Neural progenitor cell (in vitro differentiated cells): Measurements from ENCODE around the gene MYLK3. TPM values are rescaled to one million over a fixed set of nuclear protein-coding genes. Genes with fewer than 3 reads are reported as not detected.
"Not testable (repeated sequence)": the region's sequence is repeated elsewhere in the genome, so short reads cannot be mapped to it uniquely, and the experiment has no call there.

Source experiments
- DNase-seq: peaks from one replicate; pipeline ENCODE4 v3.0.0-alpha.2; 2016; ENCODE audit warnings: low spot score
- H2AFZ ChIP-seq: fragments of 200-600 bp; sonication (generic); replicated peaks from 2 replicates; pipeline ENCODE4 v1.6.1; 2016; ENCODE audit warnings: antibody characterized with exemption
- H3F3A ChIP-seq: fragments of 200-600 bp; sonication (generic); 2 replicates; pipeline ENCODE4 v1.6.1; 2016; ENCODE audit warnings: antibody characterized with exemption, low read depth
- H3K27ac ChIP-seq: fragments of 200-600 bp; sonication (generic); 2 replicates; pipeline ENCODE4 v1.5.1; 2016; ENCODE audit warnings: mild to moderate bottlenecking
- H3K27me3 ChIP-seq: fragments of 200-600 bp; sonication (generic); 2 replicates; pipeline ENCODE4 v1.6.1; 2016; ENCODE audit warnings: mild to moderate bottlenecking, moderate library complexity
- H3K36me3 ChIP-seq: fragments of 200-600 bp; sonication (generic); 2 replicates; pipeline ENCODE4 v1.5.1; 2016
- H3K4me1 ChIP-seq: fragments of 200-600 bp; sonication (generic); 2 replicates; pipeline ENCODE4 v1.6.1; 2016; ENCODE audit warnings: mixed run types
- H3K4me2 ChIP-seq: fragments of 200-600 bp; sonication (generic); 2 replicates; pipeline ENCODE4 v1.6.1; 2016
- H3K4me3 ChIP-seq: fragments of 200-600 bp; sonication (generic); 2 replicates; pipeline ENCODE4 v1.5.1; 2016
- H3K79me2 ChIP-seq: fragments of 200-600 bp; sonication (generic); 2 replicates; pipeline ENCODE4 v1.6.1; 2016; ENCODE audit warnings: low read depth
- H3K9ac ChIP-seq: fragments of 200-600 bp; sonication (generic); 2 replicates; pipeline ENCODE4 v1.6.1; 2016
- H3K9me3 ChIP-seq: fragments of 200-600 bp; sonication (generic); 2 replicates; pipeline ENCODE4 v1.5.1; 2016; ENCODE audit warnings: low read depth
- H4K20me1 ChIP-seq: fragments of 200-600 bp; sonication (generic); 2 replicates; pipeline ENCODE4 v1.6.1; 2016; ENCODE audit warnings: low read depth
- H3K27ac Mint-ChIP-seq: 3 replicates; pipeline ENCODE4 v1.8.0; 2021; ENCODE audit warnings: mixed read lengths
- H3K27me3 Mint-ChIP-seq: 2 replicates; pipeline ENCODE4 v1.8.0; 2022; ENCODE audit warnings: low read depth, mild to moderate bottlenecking, inconsistent platforms, moderate library complexity, mixed read lengths; ENCODE audit not compliant: insufficient read depth
- H3K36me3 Mint-ChIP-seq: 3 replicates; pipeline ENCODE4 v1.8.0; 2021; ENCODE audit warnings: mixed read lengths
- H3K4me1 Mint-ChIP-seq: 3 replicates; pipeline ENCODE4 v1.8.0; 2021; ENCODE audit warnings: mixed read lengths
- H3K4me3 Mint-ChIP-seq: 3 replicates; pipeline ENCODE4 v1.8.0; 2021; ENCODE audit warnings: mild to moderate bottlenecking, moderate library complexity, mixed read lengths
- H3K9me3 Mint-ChIP-seq: 3 replicates; pipeline ENCODE4 v1.8.0; 2020; ENCODE audit warnings: mixed read lengths
- CTCF ChIP-seq: fragments of 200-600 bp; sonication (generic); IDR thresholded peaks from 2 replicates; pipeline ENCODE4 v1.5.1; 2017; ENCODE audit warnings: antibody characterized with exemption, mild to moderate bottlenecking
- EZH2 ChIP-seq: fragments of 200-600 bp; sonication (generic); IDR thresholded peaks from 2 replicates; pipeline ENCODE4 v1.6.1; 2017; ENCODE audit warnings: antibody characterized with exemption, mild to moderate bottlenecking, moderate library complexity
- EZH2phosphoT487 ChIP-seq: fragments of 200-600 bp; sonication (generic); IDR thresholded peaks from 2 replicates; pipeline ENCODE4 v1.6.1; 2017; ENCODE audit warnings: antibody characterized with exemption
- total RNA-seq: library from RNA; depleted of rRNA; stranded (reverse); fragments of >200 nt; gene quantifications from 2 replicates; pipeline ENCODE4 v1.2.3, GENCODE V29; 2015; ENCODE audit warnings: low replicate concordance

MYLK3 gene
- total RNA-seq, 1 donor from 2014 or later, result 1.6 TPM

GRCh38 chr16:46788891-46789474 is 40.8 kb upstream of the MYLK3 start:
- Histone ChIP-seq H3K4me2 (no peak overlapping the region), H2AFZ (no peak overlapping the region), H3K79me2 (no peaks in the 10 kb centered on the region), H3K4me1 (peaks cover 6% of the 10 kb centered on the region), H3K4me3 (no peak overlapping the region), H3K9ac (no peak overlapping the region), H3K27ac (no peak overlapping the region), H3K36me3 (no peaks in the 10 kb centered on the region), H4K20me1 (no peaks in the 10 kb centered on the region), H3K27me3 (no peaks in the 10 kb centered on the region), H3K9me3 (peaks cover 3% of the 10 kb centered on the region), H3F3A (peaks cover 20% of the 10 kb centered on the region)
- no peak for DNase-seq
- peaks cover 15% of the 10 kb centered on the region for H3K36me3 Mint-ChIP-seq
- no peak overlapping the region for H3K4me3 Mint-ChIP-seq
- peaks cover 2% of the 10 kb centered on the region for H3K27me3 Mint-ChIP-seq
- H3K27ac Mint-ChIP-seq, result no peak overlapping the region
- peaks cover 14% of the 10 kb centered on the region for H3K4me1 Mint-ChIP-seq
- H3K9me3 Mint-ChIP-seq, result peaks cover 24% of the 10 kb centered on the region
- no peak for TF ChIP-seq EZH2
- no peak for TF ChIP-seq EZH2phosphoT487
- no peak for TF ChIP-seq CTCF

GRCh38 chr16:46787909-46788308 is 39.8 kb upstream of the MYLK3 start:
- H3K4me1 Mint-ChIP-seq, result peaks cover 14% of the 10 kb centered on the region
- DNase-seq, result no peak
- no peak overlapping the region for H3K9ac ChIP-seq
- H3K9me3 Mint-ChIP-seq, result peaks cover 20% of the 10 kb centered on the region
- H3K27me3 Mint-ChIP-seq, result peaks cover 2% of the 10 kb centered on the region
- H3K4me1 ChIP-seq, result peaks cover 6% of the 10 kb centered on the region
- H3K9me3 ChIP-seq, result no peaks in the 10 kb centered on the region
- H4K20me1 ChIP-seq, result no peaks in the 10 kb centered on the region
- H3K27ac ChIP-seq, result no peak overlapping the region
- H3K36me3 ChIP-seq, result no peaks in the 10 kb centered on the region
- H3K79me2 ChIP-seq, result no peaks in the 10 kb centered on the region
- H3K27me3 ChIP-seq, result no peaks in the 10 kb centered on the region
- H3K4me3 ChIP-seq, result no peak overlapping the region
- H3F3A ChIP-seq, result peaks cover 20% of the 10 kb centered on the region
- peaks cover 12% of the 10 kb centered on the region for H3K36me3 Mint-ChIP-seq
- no peak overlapping the region for H2AFZ ChIP-seq
- TF ChIP-seq CTCF (no peak), EZH2phosphoT487 (no peak), EZH2 (no peak)
- no peak overlapping the region for H3K27ac Mint-ChIP-seq
- no peak overlapping the region for H3K4me2 ChIP-seq
- no peak overlapping the region for H3K4me3 Mint-ChIP-seq

- DNase-seq, result no peak
- Histone ChIP-seq H3K27me3 (no peaks in the 10 kb centered on the region), H3F3A (peaks cover 14% of the 10 kb centered on the region), H3K36me3 (no peaks in the 10 kb centered on the region), H3K9ac (no peak overlapping the region), H4K20me1 (no peaks in the 10 kb centered on the region), H3K79me2 (no peaks in the 10 kb centered on the region), H3K4me1 (peaks cover 6% of the 10 kb centered on the region), H3K27ac (no peak overlapping the region), H3K9me3 (no peaks in the 10 kb centered on the region), H3K4me2 (no peak overlapping the region), H3K4me3 (no peak overlapping the region), H2AFZ (peak overlapping the region; percentile 58)
- peaks cover 5% of the 10 kb centered on the region for H3K36me3 Mint-ChIP-seq
- peaks cover 2% of the 10 kb centered on the region for H3K27me3 Mint-ChIP-seq
- peaks cover 9% of the 10 kb centered on the region for H3K4me1 Mint-ChIP-seq
- no peak overlapping the region for H3K4me3 Mint-ChIP-seq
- H3K9me3 Mint-ChIP-seq, result peaks cover 14% of the 10 kb centered on the region
- TF ChIP-seq CTCF (no peak), EZH2phosphoT487 (no peak), EZH2 (no peak)
- no peak overlapping the region for H3K27ac Mint-ChIP-seq
Measured at GRCh38 chr16:46785076-46785845, 37.1 kb upstream of the MYLK3 start.

GRCh38 chr16:46784569-46784968 is 36.4 kb upstream of the MYLK3 start:
- DNase-seq, H3F3A ChIP-seq, H3K36me3 Mint-ChIP-seq, H3K9ac ChIP-seq, H3K4me2 ChIP-seq, H3K27ac ChIP-seq, H3K4me3 ChIP-seq, H3K79me2 ChIP-seq, H3K4me1 ChIP-seq, H3K27me3 ChIP-seq, H3K4me3 Mint-ChIP-seq, H3K9me3 ChIP-seq, H3K36me3 ChIP-seq, H3K27me3 Mint-ChIP-seq, H3K4me1 Mint-ChIP-seq, H4K20me1 ChIP-seq: not testable (repeated sequence)
- peak overlapping the region; percentile 58 for H2AFZ ChIP-seq
- peaks cover 17% of the 10 kb centered on the region for H3K9me3 Mint-ChIP-seq
- peak overlapping the region; percentile 66 for H3K27ac Mint-ChIP-seq
